ENCODE measurements around the gene TLR2.

- TF ChIP-seq CTCF (IDR thresholded peaks at IDR 0.05) (no peak), POLR2A (IDR thresholded peaks at IDR 0.05) (no peak)
These were observed 30.0 kb downstream of the TLR2 start for GRCh38 chr4:153713866-153714646.

All from esophagus squamous epithelium (tissue), 4 donors.